Smooth muscle cell (in vitro differentiated cells): ENCODE measurements around the gene PI4K2A. TPM values are rescaled to one million over a fixed set of nuclear protein-coding genes. Genes with fewer than 3 reads are reported as not detected.
A peak's percentile ranks its signal among the peaks of the same experiment; 100 is the strongest.

ENCODE experiments used
- DNase-seq: peaks from one replicate; lab custom pipeline; 2025; ENCODE audit not compliant: unreplicated experiment; lab: John Stamatoyannopoulos, UW
- H2AFZ ChIP-seq: fragments of 200-600 bp; sonication (generic); 2 replicates; pipeline ENCODE4 v1.6.0; 2016; ENCODE audit warnings: antibody characterized with exemption, low read depth, mild to moderate bottlenecking
- H3F3A ChIP-seq: fragments of 200-600 bp; sonication (generic); 2 replicates; pipeline ENCODE4 v1.6.0; 2017; ENCODE audit warnings: antibody characterized with exemption, low read depth
- H3K27ac ChIP-seq: fragments of 200-600 bp; sonication (generic); 2 replicates; pipeline ENCODE4 v1.5.1; 2016; ENCODE audit warnings: low read depth, mild to moderate bottlenecking
- H3K27me3 ChIP-seq: fragments of 200-600 bp; sonication (generic); 2 replicates; pipeline ENCODE4 v1.6.1; 2016; ENCODE audit warnings: low read depth, mild to moderate bottlenecking
- H3K36me3 ChIP-seq: fragments of 200-600 bp; sonication (generic); 2 replicates; pipeline ENCODE4 v1.5.1; 2016; ENCODE audit warnings: low read depth
- H3K4me1 ChIP-seq: fragments of 200-600 bp; sonication (generic); 2 replicates; pipeline ENCODE4 v1.5.1; 2016; ENCODE audit warnings: low read depth
- H3K4me2 ChIP-seq: fragments of 200-600 bp; sonication (generic); 2 replicates; pipeline ENCODE4 v1.6.0; 2016; ENCODE audit warnings: mild to moderate bottlenecking
- H3K4me3 ChIP-seq: fragments of 200-600 bp; sonication (generic); 2 replicates; pipeline ENCODE4 v1.5.1; 2016; ENCODE audit warnings: mild to moderate bottlenecking
- H3K79me2 ChIP-seq: fragments of 200-600 bp; sonication (generic); 2 replicates; pipeline ENCODE4 v1.6.0; 2016; ENCODE audit warnings: low read depth, mild to moderate bottlenecking
- H3K9ac ChIP-seq: fragments of 200-600 bp; sonication (generic); 2 replicates; pipeline ENCODE4 v1.6.0; 2016; ENCODE audit warnings: low read depth
- H3K9me3 ChIP-seq: fragments of 200-600 bp; sonication (generic); replicated peaks from 2 replicates; pipeline ENCODE4 v1.5.1; 2016; ENCODE audit warnings: low read depth
- H4K20me1 ChIP-seq: fragments of 200-600 bp; sonication (generic); 2 replicates; pipeline ENCODE4 v1.6.0; 2016; ENCODE audit warnings: low read depth
- WGBS: methylation state at CpG from one replicate; pipeline ENCODE4 v1.1.7; 2016; ENCODE audit warnings: low lambda C conversion rate; 5-methylcytosine and 5-hydroxymethylcytosine counted together
- polyA plus RNA-seq: library from polyadenylated mRNA; unstranded; fragments of >200 nt; fragmentation: Nextera tagmentation; extraction: Ambion mirVana; gene quantifications from 2 replicates; pipeline ENCODE4 v1.2.1, GENCODE V29; 2016
- total RNA-seq: library from RNA; depleted of rRNA; stranded (reverse); fragments of >200 nt; gene quantifications from 2 replicates; pipeline ENCODE4 v1.2.3, GENCODE V29; 2014
- TF ChIP-seq, protein P1 (sequence below): fragments of 200-600 bp; sonication (generic); IDR thresholded peaks from 2 replicates; pipeline ENCODE4 v1.5.1; 2017; ENCODE audit warnings: borderline replicate concordance, mild to moderate bottlenecking, antibody characterized with exemption; ENCODE audit not compliant: insufficient read depth, poor library complexity, severe bottlenecking

Gene PI4K2A
- total and polyA plus RNA-seq, 2 experiments from 2014 or later: 20.8 to 21.0 TPM

DNA sequence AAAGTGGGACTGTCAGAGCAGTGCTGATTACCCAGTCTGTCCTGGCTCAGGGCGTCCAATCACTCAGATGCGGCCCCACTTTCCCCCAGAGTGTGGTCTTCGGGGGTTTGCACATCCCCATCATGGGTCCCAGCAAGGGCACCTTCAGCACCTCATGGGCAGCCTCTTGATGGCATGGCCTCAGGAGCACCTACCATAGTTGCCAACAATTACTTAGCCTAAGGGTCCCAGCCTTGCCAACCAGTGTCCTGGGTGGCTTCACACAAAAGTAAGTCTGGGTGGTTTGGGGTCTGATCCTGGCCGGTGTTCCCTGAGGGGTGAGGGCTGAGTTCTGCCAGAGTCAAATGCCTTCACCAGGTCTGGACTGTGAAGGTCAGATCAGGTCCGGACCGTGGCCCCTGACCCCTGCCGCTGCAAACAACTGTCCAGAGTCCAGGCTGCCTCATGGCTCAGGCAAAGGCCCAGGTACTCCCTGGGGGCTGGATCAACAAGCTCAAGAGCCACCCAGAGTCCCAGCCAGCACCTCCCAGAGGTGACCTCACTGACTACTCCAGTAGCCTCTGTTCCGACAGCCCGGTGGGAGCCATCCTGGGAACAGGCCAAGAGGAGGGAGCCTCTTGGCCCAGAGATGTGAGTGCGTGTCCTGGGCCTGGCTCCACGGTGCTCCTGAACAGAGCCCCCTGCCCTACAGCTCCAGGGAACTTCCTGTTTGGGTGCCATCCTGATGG, 66.8 kb downstream of the PI4K2A start:
- no peaks in the 10 kb centered on the region for H3F3A ChIP-seq
- H3K4me1 ChIP-seq: no peaks in the 10 kb centered on the region
- no peaks in the 10 kb centered on the region for H3K27me3 ChIP-seq
- no peaks in the 10 kb centered on the region for H3K36me3 ChIP-seq
- no peaks in the 10 kb centered on the region for H4K20me1 ChIP-seq
- 92% methylated on average over 11 of the region's 11 CpGs for WGBS
- H3K79me2 ChIP-seq: no peaks in the 10 kb centered on the region
- no peak overlapping the region for H3K4me3 ChIP-seq
- H3K9me3 ChIP-seq: no peaks in the 10 kb centered on the region
- H3K9ac ChIP-seq: no peak overlapping the region
- TF ChIP-seq, protein P1, sequence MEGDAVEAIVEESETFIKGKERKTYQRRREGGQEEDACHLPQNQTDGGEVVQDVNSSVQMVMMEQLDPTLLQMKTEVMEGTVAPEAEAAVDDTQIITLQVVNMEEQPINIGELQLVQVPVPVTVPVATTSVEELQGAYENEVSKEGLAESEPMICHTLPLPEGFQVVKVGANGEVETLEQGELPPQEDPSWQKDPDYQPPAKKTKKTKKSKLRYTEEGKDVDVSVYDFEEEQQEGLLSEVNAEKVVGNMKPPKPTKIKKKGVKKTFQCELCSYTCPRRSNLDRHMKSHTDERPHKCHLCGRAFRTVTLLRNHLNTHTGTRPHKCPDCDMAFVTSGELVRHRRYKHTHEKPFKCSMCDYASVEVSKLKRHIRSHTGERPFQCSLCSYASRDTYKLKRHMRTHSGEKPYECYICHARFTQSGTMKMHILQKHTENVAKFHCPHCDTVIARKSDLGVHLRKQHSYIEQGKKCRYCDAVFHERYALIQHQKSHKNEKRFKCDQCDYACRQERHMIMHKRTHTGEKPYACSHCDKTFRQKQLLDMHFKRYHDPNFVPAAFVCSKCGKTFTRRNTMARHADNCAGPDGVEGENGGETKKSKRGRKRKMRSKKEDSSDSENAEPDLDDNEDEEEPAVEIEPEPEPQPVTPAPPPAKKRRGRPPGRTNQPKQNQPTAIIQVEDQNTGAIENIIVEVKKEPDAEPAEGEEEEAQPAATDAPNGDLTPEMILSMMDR: no peak
- H2AFZ ChIP-seq: no peak overlapping the region
- no peak overlapping the region for H3K27ac ChIP-seq
- no peak overlapping the region for H3K4me2 ChIP-seq
- no peak for DNase-seq

DNA sequence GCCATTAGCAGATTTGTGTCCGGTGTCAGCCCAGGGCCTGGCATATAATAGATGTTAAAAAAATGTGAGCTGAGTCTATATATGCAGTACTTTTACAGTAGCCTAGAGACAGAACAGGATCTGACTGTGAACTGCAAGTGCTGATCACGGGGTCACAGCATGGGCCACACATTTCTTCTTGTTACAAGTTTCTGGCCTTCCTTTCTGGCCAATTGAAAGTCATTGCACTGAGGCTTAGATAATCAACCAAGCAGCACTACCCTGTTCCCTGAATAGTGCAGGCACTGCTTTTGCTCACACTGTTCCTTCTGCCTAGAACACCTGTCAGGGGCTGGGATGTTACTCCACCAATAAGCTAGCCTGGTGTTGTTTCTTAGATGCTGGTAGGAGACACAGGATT, 67.7 kb downstream of the PI4K2A start:
- Histone ChIP-seq H3K9me3 (no peaks in the 10 kb centered on the region), H3F3A (no peaks in the 10 kb centered on the region), H3K27me3 (no peaks in the 10 kb centered on the region), H3K27ac (no peak overlapping the region), H4K20me1 (no peaks in the 10 kb centered on the region), H3K4me1 (peaks cover 5% of the 10 kb centered on the region), H3K36me3 (no peaks in the 10 kb centered on the region), H3K79me2 (no peaks in the 10 kb centered on the region), H3K4me2 (no peak overlapping the region), H3K4me3 (no peak overlapping the region), H3K9ac (no peak overlapping the region), H2AFZ (no peak overlapping the region)
- TF ChIP-seq, protein P1: no peak
- no peak for DNase-seq
- 90% methylated on average over 2 of the region's 2 CpGs for WGBS

DNA sequence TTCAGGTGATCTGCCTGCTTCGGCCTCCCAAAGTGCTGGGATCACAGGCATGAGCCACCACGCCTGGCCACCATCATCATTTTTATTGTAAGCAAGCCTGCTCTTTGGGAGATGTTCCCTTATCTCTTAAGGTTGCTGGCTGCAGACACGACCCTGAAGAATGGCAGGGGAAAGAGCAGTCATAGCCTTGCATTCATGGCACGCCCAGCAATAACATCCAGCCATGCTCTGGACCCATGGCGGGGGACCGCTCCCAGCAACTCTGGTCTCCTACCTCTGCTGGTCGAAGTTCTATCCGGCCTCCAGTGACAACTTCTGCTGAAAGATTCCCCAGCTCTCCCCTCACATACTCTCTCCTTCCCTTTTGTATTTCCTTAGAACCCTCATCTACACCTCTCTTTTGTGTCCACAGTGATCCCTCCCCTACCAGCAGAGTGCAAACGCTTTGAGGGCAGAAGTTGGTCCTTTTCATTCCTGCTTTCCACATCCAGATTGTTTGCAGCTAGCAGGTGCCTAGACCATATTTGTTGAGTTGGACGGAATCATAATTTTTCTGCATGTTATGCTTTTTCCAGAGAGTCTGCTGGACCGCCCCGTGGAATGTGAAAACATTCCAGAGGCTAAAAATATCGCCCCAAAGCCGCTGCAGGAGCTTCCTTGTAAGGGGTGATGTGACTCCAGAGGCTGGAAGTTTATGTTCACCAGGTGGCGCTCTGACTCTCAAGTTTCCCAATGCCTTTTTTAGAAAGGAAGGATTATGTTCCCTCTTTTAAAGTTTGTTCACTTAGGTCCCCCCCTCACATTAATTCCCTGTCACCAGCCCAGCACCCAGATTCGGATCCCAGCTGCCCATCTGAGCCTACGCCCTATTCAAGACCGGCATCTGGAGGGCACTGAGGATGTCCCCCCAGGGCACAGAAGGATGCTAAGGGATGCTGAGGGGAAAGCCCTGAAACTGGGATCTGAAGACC, 68.8 kb downstream of the PI4K2A start:
- Histone ChIP-seq H3K9ac (no peak overlapping the region), H2AFZ (no peak overlapping the region), H3K4me2 (no peak overlapping the region), H3K36me3 (no peaks in the 10 kb centered on the region), H3K4me3 (no peak overlapping the region), H3K27me3 (no peaks in the 10 kb centered on the region), H3K27ac (no peak overlapping the region), H3K79me2 (no peaks in the 10 kb centered on the region), H3F3A (no peaks in the 10 kb centered on the region), H3K4me1 (peaks cover 8% of the 10 kb centered on the region), H3K9me3 (no peaks in the 10 kb centered on the region), H4K20me1 (no peaks in the 10 kb centered on the region)
- 37% methylated on average over 18 of the region's 18 CpGs for WGBS
- DNase-seq: no peak
- TF ChIP-seq, protein P1: peak; percentile 62
